Spleen (tissue), 7 donors: ENCODE measurements around the gene GDF15.

Experiments
- POLR2A ChIP-seq, 3 donors: fragments of 450-650 bp; IDR thresholded peaks; one replicate each; pipeline ENCODE4 v1.5.1; 2017; ENCODE audit warnings: antibody characterized with exemption in 3 of 3, mild to moderate bottlenecking in 1 of 3
- TF ChIP-seq, protein P1 (sequence below), 11 experiments: fragments of 200-600 bp in 7 of 11; fragments of 450-650 bp in 4 of 11; sonication (generic) in 4 of 11; IDR thresholded peaks in 8 of 11; conservative IDR thresholded peaks in 3 of 11; 1 replicate in 7 of 11; 2 replicates in 4 of 11; pipeline versions ENCODE4 v1.4.0 to v1.8.0; 2016 to 2021; ENCODE audit warnings: antibody characterized with exemption in 11 of 11, inconsistent platforms in 4 of 11, mild to moderate bottlenecking in 1 of 11
- donor health status: DM: no; HTN: no; CAD: no; lungs with moderate emphysema.
- donor health status: DM: no; HTN: no; CAD: no.
- donor health status: DM: no; HTN: no; CAD: no.

DNA sequence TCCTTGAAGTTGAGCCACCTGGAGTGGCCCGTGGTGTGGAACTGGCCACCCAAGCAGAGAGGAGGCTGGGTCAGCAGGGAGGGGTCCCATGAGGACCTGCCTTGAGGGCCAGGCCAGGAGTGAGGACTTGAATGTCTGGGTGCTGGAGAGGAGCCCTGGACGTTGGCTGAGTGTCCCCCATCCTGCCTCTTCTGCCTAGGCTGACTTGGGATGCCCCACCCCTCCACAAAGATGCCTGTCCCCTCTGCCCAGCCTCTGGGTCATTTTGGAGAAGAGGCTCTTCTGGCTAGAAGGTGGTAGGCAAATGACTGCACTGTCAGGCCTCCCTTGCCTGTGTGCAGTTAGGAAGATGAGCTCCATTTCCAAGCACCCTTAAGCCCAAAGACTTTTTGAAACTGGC lies 35.0 kb downstream of the GDF15 start:
- TF ChIP-seq, protein P1, sequence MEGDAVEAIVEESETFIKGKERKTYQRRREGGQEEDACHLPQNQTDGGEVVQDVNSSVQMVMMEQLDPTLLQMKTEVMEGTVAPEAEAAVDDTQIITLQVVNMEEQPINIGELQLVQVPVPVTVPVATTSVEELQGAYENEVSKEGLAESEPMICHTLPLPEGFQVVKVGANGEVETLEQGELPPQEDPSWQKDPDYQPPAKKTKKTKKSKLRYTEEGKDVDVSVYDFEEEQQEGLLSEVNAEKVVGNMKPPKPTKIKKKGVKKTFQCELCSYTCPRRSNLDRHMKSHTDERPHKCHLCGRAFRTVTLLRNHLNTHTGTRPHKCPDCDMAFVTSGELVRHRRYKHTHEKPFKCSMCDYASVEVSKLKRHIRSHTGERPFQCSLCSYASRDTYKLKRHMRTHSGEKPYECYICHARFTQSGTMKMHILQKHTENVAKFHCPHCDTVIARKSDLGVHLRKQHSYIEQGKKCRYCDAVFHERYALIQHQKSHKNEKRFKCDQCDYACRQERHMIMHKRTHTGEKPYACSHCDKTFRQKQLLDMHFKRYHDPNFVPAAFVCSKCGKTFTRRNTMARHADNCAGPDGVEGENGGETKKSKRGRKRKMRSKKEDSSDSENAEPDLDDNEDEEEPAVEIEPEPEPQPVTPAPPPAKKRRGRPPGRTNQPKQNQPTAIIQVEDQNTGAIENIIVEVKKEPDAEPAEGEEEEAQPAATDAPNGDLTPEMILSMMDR (IDR thresholded peaks at IDR 0.05 in 8 of 11, conservative IDR thresholded peaks at IDR 0.05 in 3 of 11), result no peak
- TF ChIP-seq POLR2A (IDR thresholded peaks at IDR 0.05), result no peak
